ENCODE results near the gene PTPRG.

PTPRG gene

DNA sequence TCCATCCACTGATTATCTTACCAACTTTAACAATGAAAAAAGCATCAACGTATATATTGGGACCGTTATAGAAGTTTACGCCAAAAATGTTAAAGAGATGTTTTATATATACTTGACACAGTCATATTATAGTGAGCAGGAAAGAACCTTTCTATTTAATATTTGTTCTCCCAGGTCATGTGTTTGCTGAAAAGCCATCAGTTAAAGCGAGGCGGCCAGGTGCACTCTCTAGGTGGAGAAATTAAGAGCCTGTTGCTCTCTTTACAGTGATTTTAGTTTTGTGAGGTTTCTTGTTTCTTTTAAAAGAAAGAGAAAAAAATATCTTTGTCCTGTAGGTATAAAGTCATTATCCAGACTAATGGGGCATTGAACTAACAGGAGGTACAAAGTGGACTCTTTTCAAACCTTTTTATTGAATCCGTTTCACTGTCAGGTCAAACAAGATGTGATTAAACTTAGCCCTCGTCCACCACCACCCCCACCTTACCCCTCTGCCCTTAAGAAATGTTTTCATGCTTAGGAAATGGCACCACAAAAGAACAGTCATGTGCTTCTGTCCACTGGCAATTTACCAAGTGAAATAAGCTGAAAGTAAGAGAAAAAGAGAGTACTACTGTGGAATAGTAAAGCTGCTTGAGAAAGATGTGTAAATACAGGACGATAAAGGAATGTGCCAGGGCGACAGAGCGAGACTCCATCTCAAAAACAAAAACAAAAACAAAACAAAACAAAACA lies 279.9 kb downstream of the PTPRG start:
- no peak for DNase-seq

DNA sequence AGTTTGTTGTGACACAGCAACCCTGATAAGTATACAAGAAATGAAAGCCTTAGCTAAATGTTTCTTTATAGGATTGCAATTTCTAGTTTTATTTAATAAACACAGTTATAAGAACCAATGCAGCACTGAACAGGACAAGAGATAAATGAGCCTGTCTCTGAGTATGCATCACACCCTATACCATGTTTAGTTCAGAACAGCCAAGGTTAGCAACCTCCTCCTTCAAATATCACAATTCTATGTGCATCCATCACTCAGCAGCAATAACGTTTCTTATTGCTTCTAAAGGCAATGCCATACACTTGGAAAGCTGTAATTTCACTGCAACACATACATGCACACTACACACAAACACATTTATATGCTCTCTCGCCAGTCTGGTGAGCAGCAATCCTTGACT lies 280.6 kb downstream of the PTPRG start:
- no peak for DNase-seq

DNA sequence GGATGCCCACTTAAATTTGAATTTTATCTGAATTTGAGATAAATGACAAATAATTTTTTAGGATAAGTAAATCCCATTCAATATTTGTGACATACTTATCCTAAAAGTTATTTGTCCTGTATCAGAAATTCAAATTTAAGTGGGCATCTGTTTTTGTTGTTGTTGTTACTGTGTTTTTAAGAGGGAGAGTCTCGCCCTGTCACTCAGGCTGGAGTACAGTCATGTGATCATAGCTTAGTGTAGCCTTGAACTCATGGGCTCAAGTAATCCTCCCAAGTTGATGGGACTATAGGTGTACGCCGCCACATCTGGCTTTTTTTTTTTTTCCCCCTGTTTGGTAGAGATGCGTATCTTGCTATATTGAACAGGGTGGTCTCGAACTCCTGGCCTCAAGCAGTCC lies 283.0 kb downstream of the PTPRG start:
- no peak for DNase-seq

DNA sequence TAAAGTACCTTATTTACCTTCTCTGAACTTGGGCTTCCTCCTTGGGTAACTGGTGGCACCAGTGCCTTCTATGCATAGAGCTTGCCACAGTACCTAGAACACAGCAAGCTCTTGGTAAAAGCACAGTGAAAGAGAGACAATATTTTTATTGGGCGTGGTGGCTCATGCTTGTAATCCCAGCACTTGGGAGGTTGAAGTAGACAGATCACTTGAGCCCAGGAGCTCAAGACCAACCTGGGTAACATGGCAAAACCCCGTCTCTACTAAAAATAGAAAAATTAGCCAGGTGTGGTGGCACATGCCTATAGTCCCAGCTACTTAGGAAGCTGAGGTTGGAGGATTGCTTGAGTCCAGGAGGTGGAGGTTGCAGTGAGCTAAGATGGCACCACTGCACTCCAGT lies 285.1 kb downstream of the PTPRG start:
- DNase-seq, result no peak

DNA sequence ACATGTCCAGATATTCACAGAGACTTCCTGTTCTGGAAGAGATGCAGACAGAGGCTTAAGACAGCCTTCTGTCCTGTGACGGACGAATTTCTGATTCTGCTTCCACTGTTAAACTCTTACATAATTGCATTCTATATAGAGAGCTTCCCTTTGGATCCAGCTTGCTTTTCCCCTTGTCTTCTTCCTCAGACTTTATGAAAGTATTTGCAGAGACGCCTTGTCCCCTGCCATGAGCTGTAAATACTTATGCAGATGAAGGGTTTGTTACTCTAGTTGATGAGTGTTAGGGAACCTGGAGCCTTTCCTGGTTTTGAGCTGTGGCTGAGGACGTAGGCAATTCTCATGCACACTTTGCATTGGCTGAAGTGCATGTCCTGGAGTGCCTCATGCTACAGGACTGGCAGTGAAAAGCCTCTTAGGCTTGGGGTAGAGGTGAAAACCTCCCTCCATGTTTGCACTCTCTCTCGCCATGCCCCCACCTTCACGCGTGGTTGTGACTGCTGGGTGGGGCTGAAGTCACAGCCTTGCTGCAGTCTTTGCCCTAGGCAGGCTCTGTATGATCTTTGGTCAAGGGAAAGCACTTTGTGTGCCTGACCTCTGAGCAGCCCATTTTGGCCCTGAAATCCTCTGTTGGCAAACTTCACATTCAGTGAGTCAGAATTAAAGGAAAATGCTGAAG lies 286.6 kb downstream of the PTPRG start:
- no peak for DNase-seq

DNA sequence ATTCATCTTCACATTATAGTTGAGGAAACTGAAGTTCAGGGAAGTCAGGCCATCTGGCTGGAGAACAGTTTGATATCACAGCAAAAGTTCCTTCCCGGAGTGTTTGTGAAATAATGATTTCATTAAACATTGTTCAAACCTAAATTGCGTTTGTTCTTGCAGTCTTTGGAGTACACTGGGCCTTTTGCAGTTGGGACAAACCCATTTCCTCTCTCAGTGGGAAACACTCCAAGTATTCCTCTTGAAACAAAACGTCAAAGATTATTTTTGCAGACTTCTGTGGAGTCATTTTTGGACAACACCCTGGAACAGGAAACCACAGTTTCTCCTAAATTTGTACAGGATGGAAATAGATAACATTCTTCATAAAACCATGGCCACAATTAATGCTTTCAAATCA lies 287.5 kb downstream of the PTPRG start:
- no peak for DNase-seq

DNA sequence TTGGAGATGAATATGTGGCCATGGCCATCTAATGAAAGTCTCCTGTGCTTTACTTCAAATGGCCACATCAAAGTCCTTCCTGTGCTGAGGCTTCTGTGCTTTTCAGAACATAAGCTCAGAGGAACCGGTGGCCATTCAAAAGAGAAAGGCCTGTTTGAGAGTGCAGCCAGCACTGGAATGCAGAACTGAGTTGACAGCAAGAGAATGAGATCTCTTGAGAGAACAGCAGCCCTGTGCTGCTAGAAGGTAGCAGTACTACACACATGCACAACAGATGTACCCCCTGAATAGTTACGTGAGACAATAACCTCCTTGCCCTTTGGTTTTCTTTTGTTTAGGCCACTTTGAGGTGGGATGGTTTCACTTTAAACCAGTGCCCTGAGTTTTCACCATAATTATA lies 292.5 kb downstream of the PTPRG start:
- DNase-seq, result no peak

DNA sequence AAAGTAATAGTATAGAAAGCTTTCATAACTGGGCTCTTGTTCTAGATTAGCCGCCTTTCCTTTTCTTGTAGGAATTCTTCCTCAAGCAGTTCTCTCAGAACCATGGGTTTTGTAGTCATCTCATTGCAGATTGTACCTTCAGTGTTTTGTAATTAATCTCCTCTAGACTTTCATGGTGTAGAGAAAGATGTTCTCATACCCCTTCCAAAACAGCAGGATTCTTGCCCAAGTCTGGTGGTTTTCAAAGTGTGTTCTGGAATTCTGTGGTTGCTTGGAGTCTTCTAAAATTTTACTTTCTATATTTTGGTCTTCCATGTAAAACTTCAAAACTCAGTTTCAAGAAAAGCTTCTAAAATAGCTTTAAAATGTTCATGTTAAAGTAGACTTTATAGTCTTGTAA lies 293.8 kb downstream of the PTPRG start:
- no peak for DNase-seq

DNA sequence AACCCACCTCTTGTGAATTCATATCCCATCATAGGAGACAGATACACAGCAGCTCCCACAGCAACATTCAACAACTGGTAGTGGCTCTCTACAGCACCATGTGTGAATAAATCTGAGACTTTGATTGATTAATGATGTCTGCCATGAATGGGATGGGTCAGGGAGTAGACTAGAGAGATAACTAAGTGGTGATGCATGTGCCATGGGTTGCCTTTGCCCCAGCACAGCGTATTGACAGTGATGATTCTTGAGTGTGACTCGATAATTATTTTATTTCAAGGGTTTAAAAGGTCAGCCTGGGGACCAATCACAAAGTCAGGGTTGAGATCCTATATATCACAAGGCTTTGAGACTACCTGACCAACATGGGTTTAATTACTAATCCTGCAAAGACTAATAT lies 295.9 kb downstream of the PTPRG start:
- no peak for DNase-seq

DNA sequence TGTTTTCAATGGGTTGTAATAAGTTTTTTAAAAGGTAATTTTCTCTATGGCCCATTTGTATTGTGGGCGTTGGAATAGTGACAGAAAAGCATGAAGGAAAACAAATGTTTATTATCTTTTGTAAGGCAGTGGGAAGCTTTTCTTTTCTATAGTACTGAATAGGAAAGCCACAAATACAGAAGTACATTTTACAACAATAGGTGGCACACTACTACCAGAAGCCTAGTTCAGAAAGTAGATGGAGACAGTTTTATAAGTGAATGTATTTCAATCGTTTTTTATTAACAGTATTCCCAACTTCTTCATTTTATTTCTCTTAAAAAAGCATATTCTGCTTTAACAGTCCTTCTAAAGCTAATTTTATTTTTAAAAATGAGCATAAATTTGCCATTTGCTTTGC lies 296.7 kb downstream of the PTPRG start:
- peak; percentile 6 for DNase-seq

DNA sequence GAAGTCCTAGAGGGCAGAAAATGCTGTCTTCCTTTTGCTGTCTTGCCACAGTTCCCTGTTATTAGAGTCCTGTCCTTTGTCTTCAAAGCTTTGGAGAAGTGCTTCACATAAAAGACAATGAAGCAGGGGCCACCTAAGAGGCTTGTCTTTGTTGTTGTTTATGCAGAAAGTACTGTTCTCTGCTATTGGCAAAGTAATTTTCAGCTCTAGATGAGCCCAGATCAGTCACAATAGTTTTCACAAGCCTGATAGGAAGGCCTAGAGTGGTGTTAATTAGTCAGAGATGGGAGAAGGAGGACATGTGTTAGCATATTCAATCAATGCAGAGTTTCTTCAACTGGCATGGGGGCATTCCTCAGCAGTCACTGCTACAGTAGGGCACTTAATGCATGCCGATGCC lies 300.0 kb downstream of the PTPRG start:
- DNase-seq, result no peak

DNA sequence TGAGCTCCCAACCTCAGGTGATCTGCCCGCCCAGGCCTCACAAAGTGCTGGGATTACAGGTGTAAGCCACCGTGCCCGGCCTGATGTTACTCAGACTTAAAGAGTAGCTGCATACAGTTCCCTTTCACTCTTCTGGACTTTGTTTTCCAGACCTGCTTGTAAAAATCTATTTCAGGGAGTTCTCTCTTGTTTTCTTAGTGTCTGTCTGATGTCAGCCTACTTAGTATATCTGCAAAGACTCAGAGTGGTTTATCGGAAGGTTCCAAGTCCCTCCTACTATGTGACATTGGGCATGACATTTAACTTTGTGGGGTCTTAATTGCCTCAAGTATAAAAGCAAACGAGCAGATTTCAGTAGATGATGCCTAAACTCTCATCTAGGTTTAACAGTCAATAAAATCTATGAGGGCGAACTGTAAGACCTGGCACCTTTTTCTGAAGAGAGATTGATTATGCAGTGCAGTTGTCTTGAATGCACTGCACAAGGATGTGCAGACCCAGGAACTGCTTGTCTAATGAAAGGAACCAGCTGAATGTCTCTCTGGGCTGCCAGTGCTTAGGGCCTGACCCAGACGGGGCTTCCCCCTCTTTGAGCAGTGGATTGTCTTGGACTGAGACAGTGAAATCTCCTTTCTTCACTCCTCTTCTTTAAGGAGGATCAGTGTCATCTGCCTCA lies 301.4 kb downstream of the PTPRG start:
- DNase-seq, result no peak

DNA sequence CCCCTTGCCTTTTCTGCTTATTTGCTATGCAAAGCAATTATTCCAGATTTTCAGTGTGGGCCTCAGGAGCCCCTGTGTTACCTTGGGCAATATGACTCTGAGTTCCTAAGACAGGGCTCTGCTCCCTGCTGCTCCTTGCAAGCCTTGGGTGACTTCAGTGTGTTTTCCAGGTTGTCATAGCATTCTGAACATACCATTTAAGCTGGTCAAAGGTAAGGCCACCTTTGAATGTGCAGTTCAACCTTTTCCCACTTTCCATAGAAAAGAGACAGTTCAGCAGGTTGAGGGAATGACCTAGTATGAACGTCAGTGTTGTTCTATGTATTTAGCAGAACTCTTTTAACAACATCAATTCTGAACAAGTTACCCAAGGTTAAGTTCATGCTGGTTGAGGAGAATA lies 302.2 kb downstream of the PTPRG start:
- DNase-seq, result no peak

DNA sequence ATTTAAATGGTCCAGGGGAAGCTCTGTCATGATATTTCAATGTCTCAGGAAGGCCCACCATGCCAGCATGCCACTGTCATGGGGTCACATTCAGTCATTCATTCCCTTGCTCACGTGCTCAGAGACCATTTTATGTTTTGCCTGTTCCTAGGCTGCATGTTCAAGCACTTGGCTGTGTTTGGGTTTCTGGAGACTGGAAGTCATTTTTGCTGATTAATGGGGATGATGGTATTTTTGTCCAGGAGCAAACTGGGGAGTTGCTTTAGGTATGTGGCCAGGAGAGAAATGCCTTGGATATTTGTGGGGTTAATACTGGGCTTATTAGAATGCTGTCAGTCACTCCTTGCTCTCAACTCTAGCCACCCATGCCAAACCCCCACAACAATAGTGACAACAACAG lies 303.5 kb downstream of the PTPRG start:
- DNase-seq, result no peak

DNA sequence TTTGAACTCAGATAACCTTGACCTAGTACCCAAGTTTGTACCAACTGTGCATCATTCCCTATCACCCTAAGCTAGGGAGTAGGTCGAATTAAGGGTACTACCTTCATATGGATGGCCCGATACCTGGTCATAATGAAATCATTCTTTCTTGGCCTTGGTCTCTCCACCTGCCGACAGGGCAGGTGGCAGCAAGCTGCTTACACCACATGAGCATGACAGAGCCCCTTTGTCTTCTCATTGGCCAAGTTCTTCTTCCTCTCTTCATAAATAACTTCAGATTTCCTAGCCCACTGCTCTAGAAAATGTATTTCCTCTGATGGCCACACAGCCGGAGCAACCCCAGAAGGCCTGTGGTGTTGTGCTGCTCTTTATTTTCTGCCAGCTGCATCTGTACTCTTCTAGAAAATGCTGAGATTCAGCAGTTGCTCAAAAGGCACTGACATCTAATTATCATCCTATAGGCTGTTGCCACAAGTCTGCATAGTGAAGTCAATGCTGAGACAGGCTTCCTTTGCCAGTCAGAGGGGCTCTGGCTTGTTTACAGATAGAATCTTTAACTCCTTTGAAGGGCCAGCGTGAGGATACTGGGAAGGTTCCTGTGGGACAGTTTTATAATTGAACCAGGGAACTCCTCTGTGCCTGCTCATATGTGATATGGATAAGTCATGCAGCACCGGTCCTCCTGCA lies 304.2 kb downstream of the PTPRG start:
- DNase-seq, result no peak

DNA sequence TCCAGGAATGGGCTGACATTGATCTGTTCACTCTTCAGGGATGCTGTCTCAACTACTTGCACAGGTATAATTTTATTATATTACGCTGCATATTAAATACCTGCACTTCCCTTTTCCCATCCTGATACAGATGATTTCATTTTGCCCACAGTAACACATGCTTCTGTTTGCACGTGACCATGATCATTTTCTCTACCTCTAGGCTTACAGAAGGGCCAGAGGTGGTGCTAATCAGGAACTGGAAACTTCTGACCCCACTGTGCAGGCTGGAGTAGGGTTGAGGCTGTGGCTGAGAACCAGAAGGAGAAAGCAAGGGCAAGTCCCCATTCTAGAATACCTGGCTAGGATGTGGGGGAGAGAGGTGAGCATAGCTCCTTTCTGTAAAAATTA lies 304.8 kb downstream of the PTPRG start:
- no peak for DNase-seq

DNA sequence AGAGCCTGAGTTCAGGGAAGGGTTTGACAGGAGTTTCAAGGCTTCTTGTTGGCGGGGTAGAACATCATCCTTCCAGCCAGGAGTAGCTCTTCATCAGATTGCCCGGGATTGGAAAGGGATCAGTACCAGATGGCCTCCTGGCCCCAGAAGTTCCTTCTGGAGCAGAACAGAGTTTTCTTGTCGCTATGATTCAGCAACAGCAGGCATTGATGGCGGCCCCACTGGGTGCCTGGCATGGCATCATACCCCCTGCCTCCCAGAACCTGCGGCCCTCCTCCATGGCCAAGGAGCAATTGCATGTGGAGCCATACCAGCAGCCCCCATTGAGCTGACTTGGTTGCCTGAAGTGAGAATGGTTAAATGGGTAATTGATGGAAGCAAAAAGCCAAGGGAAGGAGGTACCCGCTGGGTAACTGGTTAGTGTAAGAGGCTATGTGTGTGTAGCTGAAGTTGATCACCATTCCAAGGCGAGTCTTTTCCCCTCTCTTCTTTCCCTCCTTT lies 305.6 kb downstream of the PTPRG start:
- DNase-seq, result no peak

DNA sequence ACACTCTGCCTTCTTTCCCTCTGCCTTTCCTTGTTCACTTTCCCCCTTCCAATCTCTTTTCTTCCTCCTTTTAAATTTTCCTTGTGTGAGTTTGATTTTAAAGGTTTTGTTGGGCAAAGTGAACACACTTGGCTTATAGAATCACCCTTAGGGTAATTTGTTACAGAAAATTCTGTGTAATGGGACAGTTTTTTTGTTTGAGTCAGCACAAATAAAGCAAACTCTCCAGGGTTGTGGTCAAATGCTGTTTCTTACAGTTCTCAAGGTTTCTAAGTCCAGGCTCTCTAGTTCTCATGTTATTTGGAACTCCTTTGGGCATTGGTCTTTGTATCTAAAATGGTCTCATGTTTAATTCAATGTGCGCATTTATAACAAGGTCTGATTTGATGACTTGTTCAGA lies 307.1 kb downstream of the PTPRG start:
- DNase-seq, result no peak

DNA sequence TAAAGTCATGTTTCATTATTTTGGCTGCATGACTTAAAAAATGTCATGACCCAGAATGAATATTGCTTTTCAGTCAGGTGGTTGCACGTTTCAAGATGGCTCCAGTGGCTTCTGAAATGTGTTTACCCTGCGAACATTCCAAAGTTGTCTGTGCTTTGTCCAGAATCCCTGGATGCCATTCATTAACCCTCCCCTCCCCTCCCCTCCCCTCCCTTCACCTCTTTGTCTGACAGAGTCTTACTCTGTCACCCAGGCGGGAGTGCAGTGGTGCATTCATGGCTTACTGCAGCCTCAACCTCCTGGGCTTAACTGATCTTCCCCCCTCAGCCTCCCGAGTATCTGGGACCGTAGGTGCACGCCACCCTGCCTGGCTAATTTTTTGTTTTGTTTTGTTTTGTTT lies 308.0 kb downstream of the PTPRG start:
- DNase-seq, result no peak

DNA sequence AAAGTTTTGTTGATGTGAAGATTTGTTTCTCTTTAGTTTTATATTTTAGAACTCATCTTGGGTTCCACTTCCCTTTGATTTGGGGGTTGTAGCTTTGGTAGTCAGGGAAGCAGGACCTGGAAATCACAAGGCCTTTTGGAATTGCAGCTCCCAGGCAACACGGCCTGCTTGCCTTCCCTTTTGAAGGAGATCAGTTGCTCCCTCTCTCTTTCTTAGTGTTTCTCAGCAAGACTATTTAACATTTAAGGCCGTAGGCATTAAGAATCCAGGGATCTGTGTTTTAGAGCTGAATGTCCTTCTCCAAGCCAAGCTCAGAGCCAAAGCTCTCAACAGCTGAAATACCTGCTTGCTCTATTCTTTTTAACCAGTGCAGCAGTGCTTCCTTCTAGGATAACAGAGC lies 310.3 kb downstream of the PTPRG start:
- DNase-seq, result no peak

DNA sequence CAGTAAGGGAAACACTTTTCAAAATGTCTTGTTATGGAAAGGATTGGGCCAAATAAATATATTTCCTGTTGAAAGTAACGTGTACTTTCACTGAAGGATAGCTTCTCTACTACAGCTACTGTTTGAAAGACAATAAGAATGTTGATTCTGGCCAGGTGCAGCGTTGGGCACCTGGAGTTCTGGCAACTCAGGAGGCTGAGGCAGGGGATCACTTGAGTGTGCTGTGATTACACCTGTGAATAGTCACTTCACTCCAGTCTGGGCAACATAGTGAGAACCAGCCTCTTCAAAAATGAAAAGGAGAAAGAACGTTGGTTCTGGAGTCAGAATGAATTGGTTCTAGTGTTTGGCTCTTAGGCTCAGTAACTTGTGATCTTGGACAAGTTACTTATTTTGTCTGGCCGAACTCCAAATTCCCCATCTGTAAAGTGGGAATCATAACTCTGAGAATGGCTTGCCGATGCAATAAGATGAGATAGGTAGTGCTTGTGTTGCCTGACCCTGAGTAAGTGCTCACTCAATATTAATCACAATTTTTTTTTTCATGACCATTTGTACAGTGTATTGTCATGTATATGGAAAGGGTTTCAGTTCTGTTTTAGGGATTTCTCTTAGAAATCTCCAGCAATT lies 310.8 kb downstream of the PTPRG start:
- no peak for DNase-seq

DNA sequence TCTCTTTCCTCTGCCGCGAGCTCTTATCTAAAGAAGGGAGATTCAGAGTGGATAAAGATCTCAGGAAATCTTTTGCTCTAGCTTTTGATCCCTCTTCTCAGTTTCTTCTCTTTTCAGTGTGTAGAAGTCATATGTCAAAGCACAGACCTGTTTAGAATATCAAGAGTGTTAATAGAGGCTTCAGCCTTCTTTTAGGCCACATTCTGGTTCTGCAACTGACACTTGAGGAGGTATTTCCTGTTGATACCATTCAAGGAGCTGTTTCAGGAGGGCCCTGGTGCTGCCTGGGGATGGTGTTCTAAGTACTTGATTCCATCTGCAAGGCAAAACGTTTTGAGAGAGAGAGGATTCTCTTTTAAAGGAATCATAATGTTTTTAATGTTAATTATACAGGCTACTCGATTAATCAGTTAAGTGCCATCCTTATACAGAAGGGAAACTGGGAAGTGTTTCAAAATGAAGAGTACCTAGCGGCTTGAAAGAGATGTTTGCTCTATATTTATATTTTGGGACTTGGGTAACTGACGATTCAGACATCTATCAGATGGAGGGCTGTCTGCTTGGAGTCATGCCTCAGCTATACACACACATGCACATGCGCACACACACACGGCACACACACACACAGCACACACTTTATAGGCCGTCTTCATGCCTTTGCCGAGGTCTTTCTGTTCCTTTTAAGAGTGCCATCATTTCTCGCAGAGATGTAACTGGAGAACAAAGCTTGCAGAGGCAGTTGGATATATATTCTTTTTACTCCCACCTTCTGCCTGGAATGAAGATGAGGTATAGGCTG lies 313.9 kb downstream of the PTPRG start:
- DNase-seq, result no peak
